DOHH2 (cell line): ENCODE results near the gene DCLK2.

Experiments
- H3F3A ChIP-seq: fragments of 200-600 bp; sonication (generic), shearing (Covaris generic); 2 replicates; pipeline ENCODE4 v1.6.0; 2016; ENCODE audit warnings: antibody characterized with exemption, mild to moderate bottlenecking; ENCODE audit not compliant: control insufficient read depth, insufficient read depth
- H3K27ac ChIP-seq: fragments of 200-600 bp; sonication (generic); 2 replicates; pipeline ENCODE4 v1.5.1; 2014; ENCODE audit warnings: low read depth, mild to moderate bottlenecking, low read length, moderate library complexity
- H3K27me3 ChIP-seq: fragments of 200-600 bp; sonication (generic); 2 replicates; pipeline ENCODE4 v1.6.1; 2014; ENCODE audit warnings: mild to moderate bottlenecking, low read length, mixed read lengths; ENCODE audit not compliant: control insufficient read depth
- H3K36me3 ChIP-seq: fragments of 200-600 bp; sonication (generic); 2 replicates; pipeline ENCODE4 v1.6.1; 2014; ENCODE audit warnings: mild to moderate bottlenecking, low read length, moderate library complexity, mixed read lengths; ENCODE audit not compliant: control insufficient read depth
- H3K4me1 ChIP-seq: fragments of 200-600 bp; sonication (generic); 2 replicates; pipeline ENCODE4 v1.6.1; 2014; ENCODE audit warnings: mild to moderate bottlenecking, low read length, mixed read lengths; ENCODE audit not compliant: control insufficient read depth
- H3K4me2 ChIP-seq: fragments of 200-600 bp; sonication (generic); 2 replicates; pipeline ENCODE4 v1.6.0; 2014; ENCODE audit warnings: mild to moderate bottlenecking, low read length, moderate library complexity
- H3K4me3 ChIP-seq: fragments of 200-600 bp; sonication (generic); 2 replicates; pipeline ENCODE4 v1.5.1; 2014; ENCODE audit warnings: mild to moderate bottlenecking, low read length, mixed read lengths
- H3K79me2 ChIP-seq: fragments of 200-600 bp; sonication (generic); 2 replicates; pipeline ENCODE4 v1.6.1; 2014; ENCODE audit warnings: mild to moderate bottlenecking, low read length, mixed read lengths; ENCODE audit not compliant: control insufficient read depth
- H3K9me2 ChIP-seq: fragments of 200-600 bp; sonication (generic); replicated peaks from 2 replicates; pipeline ENCODE4 v1.6.1; 2014; ENCODE audit warnings: mild to moderate bottlenecking, low read length, mixed read lengths; ENCODE audit not compliant: control insufficient read depth
- H3K9me3 ChIP-seq: fragments of 200-600 bp; sonication (generic); 2 replicates; pipeline ENCODE4 v1.6.1; 2014; ENCODE audit warnings: antibody characterized with exemption, low read length, mixed read lengths; ENCODE audit not compliant: control insufficient read depth, insufficient read depth
- H4K20me1 ChIP-seq: fragments of 200-600 bp; sonication (generic); 2 replicates; pipeline ENCODE4 v1.6.0; 2014; ENCODE audit warnings: low read depth, mild to moderate bottlenecking, antibody characterized with exemption, low read length, moderate library complexity; ENCODE audit not compliant: control insufficient read depth, insufficient read depth
- EZH2phosphoT487 ChIP-seq: fragments of 200-600 bp; sonication (generic); IDR thresholded peaks from 2 replicates; pipeline ENCODE4 v1.6.1; 2017; ENCODE audit warnings: borderline replicate concordance, mild to moderate bottlenecking, antibody characterized with exemption, low read length, moderate library complexity, mixed read lengths
- TF ChIP-seq, protein P1 (sequence below): fragments of 200-600 bp; sonication (generic); IDR thresholded peaks from one replicate; pipeline ENCODE4 v1.5.1; 2014; ENCODE audit warnings: antibody characterized with exemption, mild to moderate bottlenecking, low read depth, low read length; ENCODE audit not compliant: poor library complexity, severe bottlenecking

DCLK2 gene

GRCh38 chr4:150305995-150306394 is 227.8 kb downstream of the DCLK2 start:
- no peaks in the 10 kb centered on the region for H3K9me3 ChIP-seq
- TF ChIP-seq EZH2phosphoT487, result no peak
- TF ChIP-seq, protein P1, sequence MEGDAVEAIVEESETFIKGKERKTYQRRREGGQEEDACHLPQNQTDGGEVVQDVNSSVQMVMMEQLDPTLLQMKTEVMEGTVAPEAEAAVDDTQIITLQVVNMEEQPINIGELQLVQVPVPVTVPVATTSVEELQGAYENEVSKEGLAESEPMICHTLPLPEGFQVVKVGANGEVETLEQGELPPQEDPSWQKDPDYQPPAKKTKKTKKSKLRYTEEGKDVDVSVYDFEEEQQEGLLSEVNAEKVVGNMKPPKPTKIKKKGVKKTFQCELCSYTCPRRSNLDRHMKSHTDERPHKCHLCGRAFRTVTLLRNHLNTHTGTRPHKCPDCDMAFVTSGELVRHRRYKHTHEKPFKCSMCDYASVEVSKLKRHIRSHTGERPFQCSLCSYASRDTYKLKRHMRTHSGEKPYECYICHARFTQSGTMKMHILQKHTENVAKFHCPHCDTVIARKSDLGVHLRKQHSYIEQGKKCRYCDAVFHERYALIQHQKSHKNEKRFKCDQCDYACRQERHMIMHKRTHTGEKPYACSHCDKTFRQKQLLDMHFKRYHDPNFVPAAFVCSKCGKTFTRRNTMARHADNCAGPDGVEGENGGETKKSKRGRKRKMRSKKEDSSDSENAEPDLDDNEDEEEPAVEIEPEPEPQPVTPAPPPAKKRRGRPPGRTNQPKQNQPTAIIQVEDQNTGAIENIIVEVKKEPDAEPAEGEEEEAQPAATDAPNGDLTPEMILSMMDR, result no peak
- H3K9me2 ChIP-seq, result no peaks in the 10 kb centered on the region
- no peaks in the 10 kb centered on the region for H4K20me1 ChIP-seq
- H3F3A ChIP-seq, result no peaks in the 10 kb centered on the region
- H3K36me3 ChIP-seq, result peaks cover 3% of the 10 kb centered on the region; the same call in 1 of the 2 replicates
- H3K27ac ChIP-seq, result no peak overlapping the region
- H3K4me3 ChIP-seq, result no peak overlapping the region
- H3K27me3 ChIP-seq, result no peaks in the 10 kb centered on the region
- no peak overlapping the region for H3K4me2 ChIP-seq
- H3K4me1 ChIP-seq, result no peaks in the 10 kb centered on the region
- H3K79me2 ChIP-seq, result no peaks in the 10 kb centered on the region

DNA sequence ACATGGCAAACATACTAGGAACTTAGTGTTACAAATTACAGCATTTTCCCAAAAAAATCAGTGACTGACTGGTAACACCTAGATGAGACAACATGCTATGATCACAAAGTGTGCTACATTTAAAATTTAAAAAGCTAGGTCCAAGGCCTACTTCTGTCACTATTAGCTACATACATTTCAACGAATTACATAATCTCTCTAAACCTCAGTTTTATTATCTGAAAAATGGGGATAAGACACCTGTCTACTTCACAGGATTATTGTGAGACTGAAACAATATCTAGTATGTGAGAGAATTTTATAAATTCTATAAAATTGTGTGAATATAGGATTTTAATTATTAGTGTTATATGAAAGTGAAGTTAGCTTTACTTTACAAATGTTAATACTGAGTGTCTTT is 228.5 kb downstream of the DCLK2 start:
- peaks cover 3% of the 10 kb centered on the region; the same call in 1 of the 2 replicates for H3K36me3 ChIP-seq
- TF ChIP-seq EZH2phosphoT487, result no peak
- TF ChIP-seq, protein P1, result no peak
- H3F3A ChIP-seq, result no peaks in the 10 kb centered on the region
- no peaks in the 10 kb centered on the region for H3K9me3 ChIP-seq
- no peak overlapping the region for H3K4me3 ChIP-seq
- no peaks in the 10 kb centered on the region for H4K20me1 ChIP-seq
- no peak overlapping the region for H3K27ac ChIP-seq
- H3K9me2 ChIP-seq, result no peaks in the 10 kb centered on the region
- no peaks in the 10 kb centered on the region for H3K27me3 ChIP-seq
- H3K4me1 ChIP-seq, result no peaks in the 10 kb centered on the region
- no peaks in the 10 kb centered on the region for H3K79me2 ChIP-seq
- H3K4me2 ChIP-seq, result no peak overlapping the region
